ENCODE measurements around the gene CARS1.
A peak's percentile ranks its signal among the peaks of the same experiment; 100 is the strongest.

The CARS1 gene

GRCh38 chr11:2989006-2989405 is 68.2 kb downstream of the CARS1 start:
- peak overlapping the region; percentile 86; the same call in 1 of the 2 replicates for H3K4me3 ChIP-seq (ENCODE audit: low read length)
- DNase-seq (ENCODE audit: low read depth) = peak; percentile 23

DNA sequence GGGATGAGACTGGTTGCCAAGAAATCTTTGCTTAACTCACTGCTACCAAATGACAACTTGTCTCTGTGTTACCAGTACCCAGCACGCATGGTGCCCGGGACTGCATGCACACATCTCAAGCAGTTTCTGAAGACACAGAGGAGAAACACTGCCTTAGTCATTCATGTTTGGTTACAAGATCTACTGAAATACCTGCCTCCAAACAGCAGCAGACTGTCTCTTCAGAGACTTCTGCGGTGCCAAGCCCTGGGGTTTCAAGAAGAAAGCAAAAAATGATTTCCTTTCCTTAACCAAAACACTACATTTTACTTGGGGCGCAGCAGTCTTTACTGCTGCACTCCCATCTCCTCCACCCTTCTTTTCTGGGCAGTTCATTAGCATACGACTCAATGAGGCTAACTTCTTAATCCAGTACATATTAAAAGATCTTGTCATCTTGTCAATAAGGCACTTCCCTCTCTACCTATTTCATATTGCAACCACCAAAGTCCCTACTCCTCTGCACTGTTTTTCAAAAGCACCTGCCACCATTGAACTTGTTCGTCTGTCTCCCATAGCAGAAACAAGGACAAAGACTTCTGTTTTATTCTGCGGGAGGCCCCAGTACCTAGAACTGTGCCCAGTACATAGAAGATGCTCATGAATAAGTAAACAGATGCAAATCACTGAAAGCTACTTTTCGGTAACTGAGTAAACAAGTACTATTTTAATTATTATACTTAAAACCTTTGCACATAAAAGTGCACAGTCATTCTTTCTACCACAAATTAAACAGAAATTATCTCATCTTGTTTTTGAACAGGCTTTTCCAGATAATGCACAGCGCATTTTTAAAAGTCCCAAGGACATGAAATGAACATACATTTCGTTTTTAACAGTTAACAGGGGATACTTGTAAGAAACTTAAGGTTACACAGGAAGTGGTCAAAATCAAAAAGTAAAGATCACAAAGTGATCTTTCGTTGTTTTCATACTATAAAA is 69.1 kb downstream of the CARS1 start:
- DNase-seq (ENCODE audit: low read depth) = no peak
- H3K4me3 ChIP-seq (ENCODE audit: low read length) = no peak overlapping the region; the same call in 1 of the 2 replicates
- no peak for TF ChIP-seq CTCF (conservative IDR thresholded peaks at IDR 0.05; ENCODE audit: low read length)

More at GRCh38 chr11:2989006-2989405, 68.2 kb downstream of the CARS1 start:
- no peak for TF ChIP-seq CTCF (conservative IDR thresholded peaks at IDR 0.05; ENCODE audit: low read length)

- DNase-seq (ENCODE audit: low read depth) = no peak
- no peak overlapping the region for H3K4me3 ChIP-seq (ENCODE audit: low read length)
- no peak for TF ChIP-seq CTCF (conservative IDR thresholded peaks at IDR 0.05; ENCODE audit: low read length)
Measured at GRCh38 chr11:2983908-2984307, 73.3 kb downstream of the CARS1 start.

GRCh38 chr11:2982214-2982613 is 75.0 kb downstream of the CARS1 start:
- no peak for DNase-seq (ENCODE audit: low read depth)
- no peak overlapping the region for H3K4me3 ChIP-seq (ENCODE audit: low read length)
- TF ChIP-seq CTCF (conservative IDR thresholded peaks at IDR 0.05; ENCODE audit: low read length) = no peak

GRCh38 chr11:2981130-2981529 is 76.1 kb downstream of the CARS1 start:
- DNase-seq (ENCODE audit: low read depth) = no peak
- no peak for TF ChIP-seq CTCF (conservative IDR thresholded peaks at IDR 0.05; ENCODE audit: low read length)
- no peak overlapping the region for H3K4me3 ChIP-seq (ENCODE audit: low read length)

GRCh38 chr11:2980168-2980840 is 76.9 kb downstream of the CARS1 start:
- TF ChIP-seq CTCF (conservative IDR thresholded peaks at IDR 0.05; ENCODE audit: low read length) = no peak
- no peak for DNase-seq (ENCODE audit: low read depth)
- H3K4me3 ChIP-seq (ENCODE audit: low read length) = no peak overlapping the region

Data from AG10803 (cell line).